H9 (cell line): ENCODE data around the gene FOXK1. TPM values are rescaled to one million over a fixed set of nuclear protein-coding genes. Genes with fewer than 3 reads are reported as not detected.

Experiments used
- DNase-seq: peaks from one replicate; pipeline ENCODE4 v3.0.0-alpha.2; 2017
- H2AFZ ChIP-seq: one replicate; pipeline ENCODE4 v1.6.1; 2013; ENCODE audit warnings: mild to moderate bottlenecking, low read length, control low read depth, moderate library complexity
- H2AK5ac ChIP-seq: 2 replicates; pipeline ENCODE4 v1.6.1; 2013; ENCODE audit warnings: low read length, control low read depth, mixed read lengths; ENCODE audit not compliant: insufficient read length
- H2BK120ac ChIP-seq: one replicate; pipeline ENCODE4 v1.6.1; 2013; ENCODE audit warnings: low read depth, mild to moderate bottlenecking, low read length, control low read depth, inconsistent platforms; ENCODE audit not compliant: poor library complexity, severe bottlenecking
- H2BK12ac ChIP-seq: 2 replicates; pipeline ENCODE4 v1.6.1; 2013; ENCODE audit warnings: low read length, control low read depth, mixed read lengths, low read depth; ENCODE audit not compliant: insufficient read length
- H2BK15ac ChIP-seq: 2 replicates; pipeline ENCODE4 v1.6.1; 2013; ENCODE audit warnings: low read depth, low read length, control low read depth
- H2BK20ac ChIP-seq: one replicate; pipeline ENCODE4 v1.6.1; 2013; ENCODE audit warnings: low read depth, mild to moderate bottlenecking, low read length, control low read depth, inconsistent platforms; ENCODE audit not compliant: poor library complexity, severe bottlenecking
- H2BK5ac ChIP-seq: 2 replicates; pipeline ENCODE4 v1.6.1; 2013; ENCODE audit warnings: low read length, control low read depth, mixed read lengths; ENCODE audit not compliant: insufficient read length
- H3K14ac ChIP-seq: 2 replicates; pipeline ENCODE4 v1.6.1; 2013; ENCODE audit warnings: low read length, control low read depth; ENCODE audit not compliant: insufficient read depth
- H3K18ac ChIP-seq: 2 replicates; pipeline ENCODE4 v1.6.1; 2013; ENCODE audit warnings: low read depth, mild to moderate bottlenecking, mixed read lengths, low read length, control low read depth; ENCODE audit not compliant: insufficient read length
- H3K23ac ChIP-seq: 2 replicates; pipeline ENCODE4 v1.6.1; 2013; ENCODE audit warnings: low read length, control low read depth, mixed read lengths, low read depth; ENCODE audit not compliant: insufficient read length
- H3K23me2 ChIP-seq: 2 replicates; pipeline ENCODE4 v1.6.1; 2013; ENCODE audit warnings: low read depth, mild to moderate bottlenecking, mixed read lengths, low read length, control low read depth; ENCODE audit not compliant: insufficient read length, poor library complexity, severe bottlenecking
- H3K27ac ChIP-seq: 2 replicates; pipeline ENCODE4 v1.5.1; 2013; ENCODE audit warnings: low read length, control low read depth, mixed read lengths, low read depth; ENCODE audit not compliant: insufficient read length
- H3K27me3 ChIP-seq: 2 replicates; pipeline ENCODE4 v1.6.1; 2013; ENCODE audit warnings: low read length, control low read depth, inconsistent platforms; ENCODE audit not compliant: insufficient read depth
- H3K4ac ChIP-seq: 2 replicates; pipeline ENCODE4 v1.6.1; 2013; ENCODE audit warnings: low read depth, mild to moderate bottlenecking, control low read depth, inconsistent platforms, low read length, moderate library complexity
- H3K4me1 ChIP-seq: 2 replicates; pipeline ENCODE4 v1.6.1; 2013; ENCODE audit warnings: low read length, control low read depth, inconsistent platforms; ENCODE audit not compliant: insufficient read depth
- H3K4me2 ChIP-seq: 2 replicates; pipeline ENCODE4 v1.6.1; 2013; ENCODE audit warnings: low read length, control low read depth, mixed read lengths; ENCODE audit not compliant: insufficient read length, insufficient read depth
- H3K56ac ChIP-seq: 2 replicates; pipeline ENCODE4 v1.6.1; 2013; ENCODE audit warnings: low read depth, mild to moderate bottlenecking, mixed read lengths, low read length, control low read depth; ENCODE audit not compliant: insufficient read length
- H3K79me1 ChIP-seq: 2 replicates; pipeline ENCODE4 v1.6.1; 2013; ENCODE audit warnings: low read depth, mild to moderate bottlenecking, moderate library complexity, low read length, control low read depth, inconsistent platforms; ENCODE audit not compliant: insufficient read depth, poor library complexity, severe bottlenecking
- H3K79me2 ChIP-seq: 2 replicates; pipeline ENCODE4 v1.6.1; 2013; ENCODE audit warnings: low read length, control low read depth, inconsistent platforms; ENCODE audit not compliant: insufficient read depth
- H3K9ac ChIP-seq: 2 replicates; pipeline ENCODE4 v1.6.1; 2013; ENCODE audit warnings: low read length, control low read depth, mixed read lengths; ENCODE audit not compliant: insufficient read length; ENCODE audit errors: extremely low read depth
- H3K9me3 ChIP-seq: one replicate; pipeline ENCODE4 v1.6.1; 2013; ENCODE audit warnings: low read depth, low read length, inconsistent platforms; ENCODE audit not compliant: control insufficient read depth
- H3T11ph ChIP-seq: one replicate; pipeline ENCODE4 v1.6.1; 2013; ENCODE audit warnings: mild to moderate bottlenecking, low read length, control low read depth, inconsistent platforms
- H4K20me1 ChIP-seq: one replicate; pipeline ENCODE4 v1.6.1; 2013; ENCODE audit not compliant: control insufficient read depth, insufficient read length, insufficient read depth
- H4K5ac ChIP-seq: 2 replicates; pipeline ENCODE4 v1.6.1; 2013; ENCODE audit warnings: low read depth, mild to moderate bottlenecking, mixed read lengths, low read length, control low read depth; ENCODE audit not compliant: insufficient read length
- H4K8ac ChIP-seq: replicated peaks from 2 replicates; pipeline ENCODE4 v1.6.1; 2013; ENCODE audit warnings: low read length, control low read depth, mixed read lengths, low read depth; ENCODE audit not compliant: insufficient read length
- H4K91ac ChIP-seq: 2 replicates; pipeline ENCODE4 v1.6.1; 2013; ENCODE audit warnings: low read depth, mild to moderate bottlenecking, moderate library complexity, mixed read lengths, low read length, control low read depth; ENCODE audit not compliant: insufficient read length
- H3K27ac Mint-ChIP-seq, 3 experiments: 2 replicates in 2 of 3; 3 replicates in 1 of 3; pipeline ENCODE4 v1.8.0; 2020 to 2021; ENCODE audit warnings: mixed read lengths in 3 of 3, mild to moderate bottlenecking in 1 of 3, moderate library complexity in 1 of 3
- H3K27me3 Mint-ChIP-seq: 2 replicates; pipeline ENCODE4 v1.8.0; 2021; ENCODE audit warnings: low read depth, mild to moderate bottlenecking, moderate library complexity, mixed read lengths
- H3K36me3 Mint-ChIP-seq, 3 experiments: 2 replicates in 2 of 3; 3 replicates in 1 of 3; pipeline ENCODE4 v1.8.0; 2020 to 2021; ENCODE audit warnings: low read depth in 3 of 3, mixed read lengths in 3 of 3; ENCODE audit not compliant: insufficient read depth in 1 of 3
- H3K4me1 Mint-ChIP-seq, 2 experiments: 2 replicates each; pipeline ENCODE4 v1.8.0; 2020; ENCODE audit warnings: mixed read lengths in 2 of 2
- H3K4me3 Mint-ChIP-seq, 2 experiments: 2 replicates in 1 of 2; 3 replicates in 1 of 2; pipeline ENCODE4 v1.8.0; 2020 to 2021; ENCODE audit warnings: mild to moderate bottlenecking in 2 of 2, mixed read lengths in 2 of 2, moderate library complexity in 1 of 2
- H3K9me3 Mint-ChIP-seq, 2 experiments: 2 replicates in 1 of 2; 3 replicates in 1 of 2; pipeline ENCODE4 v1.8.0; 2020; ENCODE audit warnings: mild to moderate bottlenecking in 2 of 2, mixed read lengths in 2 of 2, moderate library complexity in 1 of 2
- CTCF ChIP-seq: fragments of 200-600 bp; sonication (generic); conservative IDR thresholded peaks from 3 replicates; pipeline ENCODE4 v1.8.0; 2021; ENCODE audit warnings: antibody characterized with exemption, mild to moderate bottlenecking
- WGBS: extraction: QIAGEN DNeasy Blood & Tissue Kit; methylation state at CpG from one replicate; pipeline ENCODE4 v1.1.7; 2013; ENCODE audit warnings: missing lambda C conversion rate, low lambda C conversion rate, mixed read lengths; ENCODE audit not compliant: insufficient read length; ENCODE audit errors: extremely low coverage; 5-methylcytosine and 5-hydroxymethylcytosine counted together
- total RNA-seq: library from RNA; stranded (reverse); gene quantifications from 2 replicates; pipeline ENCODE4 v1.2.1, GENCODE V29; 2021

Gene FOXK1
- total RNA-seq, 1 experiment from 2014 or later, result 14.4 TPM

- Mint-ChIP-seq H3K4me1 (no peaks in the 10 kb centered on the region), H3K27ac (no peak overlapping the region), H3K27me3 (peaks cover 4% of the 10 kb centered on the region), H3K9me3 (peaks cover 1 to 6% of the 10 kb centered on the region in 2 experiments; a peak in 2 of 5 replicates), H3K4me3 (no peak overlapping the region), H3K36me3 (peaks cover 0 to 10% (median 0%) of the 10 kb centered on the region in 3 experiments; a peak in 3 of 7 replicates)
- no peak overlapping the region for H2BK5ac ChIP-seq
- no peaks in the 10 kb centered on the region for H3K79me2 ChIP-seq
- H2AK5ac ChIP-seq, result no peak overlapping the region
- H2BK15ac ChIP-seq, result no peak overlapping the region
- no peak overlapping the region for H2AFZ ChIP-seq
- H3K23me2 ChIP-seq, result no peaks in the 10 kb centered on the region
- no peak overlapping the region for H2BK120ac ChIP-seq
- H3K4me1 ChIP-seq, result no peaks in the 10 kb centered on the region
- no peak overlapping the region for H3K56ac ChIP-seq
- WGBS, result no CpG with 5 or more reads among the region's 26 CpGs
- no peak overlapping the region for H3K4ac ChIP-seq
- H2BK12ac ChIP-seq, result no peak overlapping the region
- no peaks in the 10 kb centered on the region for H4K20me1 ChIP-seq
- H3K27me3 ChIP-seq, result no peaks in the 10 kb centered on the region
- no peak overlapping the region for H3K18ac ChIP-seq
- no peak overlapping the region for H3K23ac ChIP-seq
- TF ChIP-seq CTCF, result no peak
- H3T11ph ChIP-seq, result no peak overlapping the region
- no peak overlapping the region for H4K91ac ChIP-seq
- no peaks in the 10 kb centered on the region for H3K9me3 ChIP-seq
- DNase-seq, result peak; percentile 23
- no peak overlapping the region for H4K8ac ChIP-seq
- no peaks in the 10 kb centered on the region for H3K79me1 ChIP-seq
- H4K5ac ChIP-seq, result no peak overlapping the region
- H3K27ac ChIP-seq, result no peak overlapping the region
- H3K4me2 ChIP-seq, result no peak overlapping the region
- H3K14ac ChIP-seq, result no peak overlapping the region
- H3K9ac ChIP-seq, result no peak overlapping the region
- H2BK20ac ChIP-seq, result no peak overlapping the region
Measured at GRCh38 chr7:4816419-4817080, 134.5 kb downstream of the FOXK1 start.
